Thoracic aorta (tissue), 2 donors: ENCODE results near the gene FBLN5. TPM values are rescaled to one million over a fixed set of nuclear protein-coding genes. Genes with fewer than 3 reads are reported as not detected.

Experiments
- ATAC-seq: fragments of 150-250 bp; one replicate; pipeline ENCODE4 v1.8.0; 2017; ENCODE audit warnings: low read depth; ENCODE audit not compliant: insufficient number of reproducible peaks, low FRiP score
- DNase-seq: peaks from one replicate; pipeline ENCODE4 v3.0.0-alpha.2; 2020; ENCODE audit warnings: low spot score
- H3K27ac ChIP-seq, 2 donors: fragments of 200-600 bp; sonication (generic); 1 replicate in 1 of 2; 2 replicates in 1 of 2; pipeline ENCODE4 v1.5.1; 2016; ENCODE audit warnings: mild to moderate bottlenecking in 2 of 2, moderate library complexity in 2 of 2
- H3K27me3 ChIP-seq: fragments of 200-600 bp; sonication (generic); replicated peaks from 2 replicates; pipeline ENCODE4 v1.6.0; 2016; ENCODE audit warnings: mild to moderate bottlenecking; ENCODE audit not compliant: insufficient read depth
- H3K36me3 ChIP-seq: fragments of 200-600 bp; sonication (generic); one replicate; pipeline ENCODE4 v1.5.1; 2016
- H3K4me1 ChIP-seq, 2 donors: fragments of 200-600 bp; sonication (generic); 1 replicate in 1 of 2; 2 replicates in 1 of 2; pipeline versions ENCODE4 v1.5.1 to v1.6.0; 2016; ENCODE audit warnings: low read depth in 2 of 2, mild to moderate bottlenecking in 1 of 2; ENCODE audit not compliant: control insufficient read depth in 1 of 2
- H3K4me3 ChIP-seq: fragments of 200-600 bp; sonication (generic); 2 replicates; pipeline ENCODE4 v1.5.1; 2016; ENCODE audit warnings: mild to moderate bottlenecking
- H3K9me3 ChIP-seq: fragments of 200-600 bp; sonication (generic); 2 replicates; pipeline ENCODE4 v1.5.1; 2016
- total RNA-seq, 2 donors: library from RNA; depleted of rRNA; stranded (reverse); fragments of >200 nt; gene quantifications; one replicate each; pipeline versions ENCODE4 v1.1.0 to v1.2.3, GENCODE V29; 2016
- TF ChIP-seq, protein P1 (sequence below): fragments of 200-600 bp; sonication (generic); IDR thresholded peaks from one replicate; pipeline ENCODE4 v1.5.1; 2019; ENCODE audit warnings: antibody characterized with exemption

The FBLN5 gene
- total RNA-seq, 2 donors from 2014 or later, result 824 to 1,103 TPM

DNA sequence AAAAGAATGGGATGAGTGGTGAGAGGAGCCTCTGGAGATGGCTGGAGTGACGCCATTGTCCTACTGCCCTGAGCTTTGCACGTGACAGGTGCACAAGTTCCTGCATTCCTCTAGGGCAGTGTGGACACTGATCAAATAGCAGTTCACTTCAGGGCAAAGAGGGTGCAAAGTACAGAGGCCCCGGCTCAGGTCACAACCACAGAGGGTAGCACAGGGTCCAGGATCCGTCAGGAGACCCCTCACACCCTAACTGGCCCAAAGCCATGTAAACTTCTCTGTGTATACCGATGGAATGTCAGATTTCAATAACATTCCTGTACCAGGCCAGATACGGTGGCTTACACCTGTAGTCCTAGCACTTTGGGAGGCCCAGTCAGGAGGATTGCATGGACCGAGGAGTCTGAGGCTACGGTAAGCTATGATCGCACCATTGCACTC is 10.4 kb upstream of the FBLN5 start:
- Histone ChIP-seq H3K4me1 (peaks cover 7 to 9% of the 10 kb centered on the region in 2 donors), H3K4me3 (no peak overlapping the region), H3K27me3 (no peaks in the 10 kb centered on the region), H3K27ac (no peak overlapping the region), H3K9me3 (no peaks in the 10 kb centered on the region), H3K36me3 (no peaks in the 10 kb centered on the region)
- ATAC-seq (no peak), DNase-seq (no peak)
- TF ChIP-seq, protein P1, sequence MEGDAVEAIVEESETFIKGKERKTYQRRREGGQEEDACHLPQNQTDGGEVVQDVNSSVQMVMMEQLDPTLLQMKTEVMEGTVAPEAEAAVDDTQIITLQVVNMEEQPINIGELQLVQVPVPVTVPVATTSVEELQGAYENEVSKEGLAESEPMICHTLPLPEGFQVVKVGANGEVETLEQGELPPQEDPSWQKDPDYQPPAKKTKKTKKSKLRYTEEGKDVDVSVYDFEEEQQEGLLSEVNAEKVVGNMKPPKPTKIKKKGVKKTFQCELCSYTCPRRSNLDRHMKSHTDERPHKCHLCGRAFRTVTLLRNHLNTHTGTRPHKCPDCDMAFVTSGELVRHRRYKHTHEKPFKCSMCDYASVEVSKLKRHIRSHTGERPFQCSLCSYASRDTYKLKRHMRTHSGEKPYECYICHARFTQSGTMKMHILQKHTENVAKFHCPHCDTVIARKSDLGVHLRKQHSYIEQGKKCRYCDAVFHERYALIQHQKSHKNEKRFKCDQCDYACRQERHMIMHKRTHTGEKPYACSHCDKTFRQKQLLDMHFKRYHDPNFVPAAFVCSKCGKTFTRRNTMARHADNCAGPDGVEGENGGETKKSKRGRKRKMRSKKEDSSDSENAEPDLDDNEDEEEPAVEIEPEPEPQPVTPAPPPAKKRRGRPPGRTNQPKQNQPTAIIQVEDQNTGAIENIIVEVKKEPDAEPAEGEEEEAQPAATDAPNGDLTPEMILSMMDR, result no peak

DNA sequence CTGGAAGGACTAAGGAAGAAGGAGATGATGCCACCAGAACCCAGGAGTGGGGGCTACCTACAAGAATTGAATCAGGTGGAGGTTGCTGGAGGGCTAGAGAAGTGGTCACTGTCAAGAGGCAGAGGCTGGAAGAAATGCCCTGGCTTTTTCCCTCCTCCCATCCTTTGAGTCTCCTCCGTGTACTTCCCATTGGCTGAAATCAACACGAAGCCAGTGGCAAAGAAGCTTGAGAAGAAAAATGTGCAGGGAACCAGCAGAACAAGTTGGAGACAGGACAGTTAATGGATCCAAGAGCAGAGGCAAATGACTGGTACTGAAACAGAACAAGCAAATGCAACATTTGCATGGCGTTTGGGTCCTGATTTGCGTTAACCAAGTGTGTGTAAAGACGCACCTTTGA is 9.1 kb upstream of the FBLN5 start:
- no peak overlapping the region for H3K27ac ChIP-seq
- H3K4me1 ChIP-seq, result peaks cover 16% of the 10 kb centered on the region in 2 donors
- H3K9me3 ChIP-seq, result no peaks in the 10 kb centered on the region
- TF ChIP-seq, protein P1, result no peak
- no peaks in the 10 kb centered on the region for H3K36me3 ChIP-seq
- no peaks in the 10 kb centered on the region for H3K27me3 ChIP-seq
- H3K4me3 ChIP-seq, result no peak overlapping the region
- ATAC-seq (no peak), DNase-seq (no peak)

GRCh38 chr14:91955168-91955567 is 7.7 kb upstream of the FBLN5 start:
- DNase-seq, result no peak
- Histone ChIP-seq H3K9me3 (no peaks in the 10 kb centered on the region), H3K4me3 (no peak overlapping the region), H3K36me3 (no peaks in the 10 kb centered on the region), H3K4me1 (peaks cover 16% of the 10 kb centered on the region in 2 donors), H3K27ac (no peak overlapping the region), H3K27me3 (no peaks in the 10 kb centered on the region)
- ATAC-seq, result no peak
- TF ChIP-seq, protein P1, result no peak

- peak overlapping the region; percentile 37 to 71 for H3K27ac ChIP-seq
- no peaks in the 10 kb centered on the region for H3K36me3 ChIP-seq
- H3K27me3 ChIP-seq, result no peaks in the 10 kb centered on the region
- ATAC-seq (peak; percentile 61), DNase-seq (no peak)
- H3K4me1 ChIP-seq, result peaks cover 20 to 25% of the 10 kb centered on the region in 2 donors
- TF ChIP-seq, protein P1, result no peak
- no peaks in the 10 kb centered on the region for H3K9me3 ChIP-seq
- peak overlapping the region; percentile 19 for H3K4me3 ChIP-seq
Measured at GRCh38 chr14:91953170-91953985, 5.9 kb upstream of the FBLN5 start.

- Histone ChIP-seq H3K4me3 (peak overlapping the region; percentile 94), H3K36me3 (no peaks in the 10 kb centered on the region), H3K27ac (peak overlapping the region; percentile 94 to 98), H3K9me3 (no peaks in the 10 kb centered on the region), H3K27me3 (no peaks in the 10 kb centered on the region), H3K4me1 (peaks cover 13 to 35% of the 10 kb centered on the region in 2 donors)
- no peak for ATAC-seq
- TF ChIP-seq, protein P1, result no peak
- DNase-seq, result no peak
Measured at GRCh38 chr14:91946622-91947474, 646 bp downstream of the FBLN5 start.
